CD4-positive, alpha-beta T cell treated with Interleukin-10 for 1 hour (primary cell): ENCODE results near the gene ANKRD65.
"Not testable (repeated sequence)": the region's sequence is repeated elsewhere in the genome, so short reads cannot be mapped to it uniquely, and the experiment has no call there.

Experiments
- DNase-seq: peaks from one replicate; pipeline ENCODE4 v3.0.0-alpha.2; 2020

The ANKRD65 gene

DNA sequence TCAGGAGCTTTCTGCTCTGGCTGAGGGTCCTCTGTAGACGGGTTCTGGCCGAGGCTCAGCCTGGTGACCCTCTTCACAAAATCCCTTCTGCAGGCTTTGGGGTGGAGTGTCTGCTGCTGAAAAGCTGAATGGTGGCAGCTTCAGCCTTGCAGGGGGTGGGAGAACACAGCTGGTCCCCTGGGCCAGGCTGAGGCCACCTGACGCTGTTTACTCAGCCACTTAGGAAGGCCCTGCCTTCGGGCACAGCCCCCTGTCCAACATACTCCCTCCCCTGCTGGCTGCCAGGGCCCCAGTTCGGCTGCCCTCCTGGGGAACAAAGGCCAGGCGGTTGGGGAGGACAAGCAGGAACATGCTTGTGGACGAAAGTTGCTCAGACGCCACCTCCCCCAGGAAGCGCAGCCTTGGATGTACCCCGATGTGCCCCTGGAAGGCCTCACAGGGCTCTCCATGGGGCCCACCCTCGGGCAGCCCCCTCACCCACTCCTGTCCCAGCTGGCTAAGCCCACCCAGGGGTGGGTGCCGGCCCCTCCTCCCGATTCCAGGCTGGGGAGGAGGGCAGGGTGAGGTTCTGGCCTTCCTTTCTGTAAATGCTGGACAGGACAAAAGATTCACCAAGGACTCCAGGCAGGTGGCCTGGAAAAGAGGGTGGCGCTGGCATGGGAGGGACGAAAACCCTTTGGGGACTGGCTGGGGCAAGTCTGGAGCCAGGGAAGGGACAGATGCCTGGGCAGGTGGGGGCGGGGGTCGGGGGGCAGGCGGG, at the start of gene ANKRD65:
TSS of gene ANKRD65 (minus strand) at position 130 of the 760 bp plus-strand sequence. CDS start 271 bp downstream, outside the sequence.
- DNase-seq = no peak

DNA sequence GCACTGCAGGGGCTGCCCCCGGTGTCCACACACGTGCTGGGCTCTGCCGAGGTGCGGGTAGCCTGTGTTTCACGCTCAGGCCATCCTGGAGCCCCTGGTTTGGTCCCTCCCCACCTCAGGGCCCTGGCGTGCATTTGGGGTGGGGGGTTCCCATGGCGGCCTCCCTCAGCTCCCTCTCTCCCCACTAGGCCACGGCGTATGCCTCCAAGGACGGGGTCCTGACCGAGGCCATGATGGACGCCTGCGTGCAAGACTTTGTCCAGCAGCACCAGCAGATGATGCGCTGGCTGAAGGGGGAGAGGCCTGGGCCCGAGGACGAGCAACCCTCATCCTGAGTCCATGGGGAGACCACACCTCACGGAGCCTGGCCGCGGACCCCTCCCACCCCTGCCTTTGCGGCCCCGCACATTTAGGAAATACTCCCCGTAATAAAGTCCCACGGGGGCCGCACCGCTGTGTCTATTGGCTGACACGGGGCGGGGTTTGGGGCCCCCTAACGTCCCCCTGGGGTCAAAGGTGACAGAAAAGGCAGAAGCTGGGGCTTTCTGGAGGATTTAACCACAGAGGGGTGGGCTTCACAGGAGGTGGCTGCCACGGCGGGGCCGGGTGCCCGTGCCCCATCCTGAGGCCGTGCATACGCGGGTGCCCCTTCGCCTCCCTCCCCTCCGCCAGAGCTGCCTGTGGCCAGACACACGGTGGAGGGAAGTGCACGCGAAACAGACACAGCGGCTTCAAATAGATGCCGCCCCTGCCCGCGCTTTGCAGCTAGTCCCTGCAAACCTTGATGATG, 47.3 kb upstream of the ANKRD65 start:
- not testable (repeated sequence) for DNase-seq

DNA sequence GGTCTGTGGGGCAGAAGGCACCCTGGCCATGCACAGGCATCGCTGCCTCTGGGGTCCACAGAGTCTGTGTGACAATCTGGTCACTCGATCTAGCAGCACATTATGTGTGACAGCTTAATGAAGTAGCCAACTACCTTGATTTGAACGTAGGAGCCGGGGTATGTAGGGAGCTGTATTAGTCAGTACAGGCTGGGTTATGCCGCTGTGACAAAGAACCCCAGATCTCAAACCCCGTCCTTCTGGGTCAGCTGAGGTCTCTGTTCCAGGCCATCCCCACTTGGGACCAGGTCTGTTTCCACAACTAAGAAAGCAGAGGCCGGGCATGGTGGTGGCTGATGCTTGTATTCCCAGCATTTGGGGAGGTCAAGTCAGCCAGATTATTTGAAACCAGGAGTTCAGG, 42.2 kb upstream of the ANKRD65 start:
- DNase-seq = no peak

DNA sequence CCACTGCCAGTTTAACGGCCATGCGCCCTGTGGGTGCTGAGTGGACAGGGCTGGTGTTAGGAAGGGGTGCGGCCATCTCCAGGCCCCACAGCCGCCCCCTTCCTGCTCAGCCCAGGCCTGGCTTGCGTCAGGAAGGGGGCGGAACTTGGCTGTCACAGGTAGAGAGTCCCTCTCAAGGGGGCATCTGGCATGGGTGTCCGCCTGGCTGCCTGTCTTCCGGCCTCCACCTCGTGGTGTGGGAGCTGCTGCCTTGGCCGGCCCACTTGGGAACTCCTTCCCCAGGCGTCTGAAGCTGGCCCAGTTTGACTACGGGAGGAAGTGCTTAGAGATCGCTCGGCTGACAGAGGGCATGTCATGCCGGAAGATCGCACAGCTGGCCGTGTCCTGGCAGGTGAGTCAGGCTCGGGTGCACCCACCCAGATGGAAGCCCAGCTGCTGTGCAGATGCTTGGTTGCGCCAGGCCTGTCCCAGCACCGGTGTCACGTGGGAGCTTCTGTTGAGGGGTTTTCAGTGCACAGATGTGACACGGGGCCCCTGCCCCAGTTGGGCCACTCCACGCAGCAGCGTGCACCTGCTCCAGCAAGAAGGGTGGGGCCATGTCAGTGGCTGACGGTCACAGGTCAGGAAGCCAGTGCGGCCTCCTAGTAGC, 41.4 kb upstream of the ANKRD65 start:
- peak; percentile 29 for DNase-seq

DNA sequence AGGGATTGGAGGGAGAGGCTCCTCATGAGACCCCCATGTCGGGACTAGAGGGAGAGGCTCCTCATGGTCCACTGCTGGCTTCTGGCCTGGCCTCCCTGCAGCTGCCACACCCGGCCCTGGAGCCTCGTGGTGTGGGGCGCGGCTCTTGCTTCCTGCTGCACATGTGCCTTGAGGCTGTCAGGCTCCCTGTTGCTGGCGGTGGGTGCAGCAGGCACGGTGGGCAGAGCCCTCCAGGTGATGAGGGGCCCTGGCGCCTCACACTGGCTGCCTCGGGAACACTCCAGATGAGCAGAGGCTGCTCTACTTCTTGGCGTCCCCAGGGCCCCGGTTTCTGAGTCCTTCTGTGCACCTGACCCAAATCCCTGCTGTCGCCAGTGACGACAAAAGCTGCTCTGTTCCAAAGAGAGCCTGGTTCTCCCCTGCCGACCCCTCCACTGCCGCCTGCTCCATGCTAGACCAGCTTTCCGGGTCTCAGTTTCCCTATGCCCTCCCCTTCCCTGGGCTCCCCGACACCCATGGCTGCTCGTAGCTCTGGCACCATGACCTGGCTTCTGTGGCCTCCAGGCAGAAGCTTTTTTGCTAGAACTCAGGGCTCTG, 40.7 kb upstream of the ANKRD65 start:
- no peak for DNase-seq

DNA sequence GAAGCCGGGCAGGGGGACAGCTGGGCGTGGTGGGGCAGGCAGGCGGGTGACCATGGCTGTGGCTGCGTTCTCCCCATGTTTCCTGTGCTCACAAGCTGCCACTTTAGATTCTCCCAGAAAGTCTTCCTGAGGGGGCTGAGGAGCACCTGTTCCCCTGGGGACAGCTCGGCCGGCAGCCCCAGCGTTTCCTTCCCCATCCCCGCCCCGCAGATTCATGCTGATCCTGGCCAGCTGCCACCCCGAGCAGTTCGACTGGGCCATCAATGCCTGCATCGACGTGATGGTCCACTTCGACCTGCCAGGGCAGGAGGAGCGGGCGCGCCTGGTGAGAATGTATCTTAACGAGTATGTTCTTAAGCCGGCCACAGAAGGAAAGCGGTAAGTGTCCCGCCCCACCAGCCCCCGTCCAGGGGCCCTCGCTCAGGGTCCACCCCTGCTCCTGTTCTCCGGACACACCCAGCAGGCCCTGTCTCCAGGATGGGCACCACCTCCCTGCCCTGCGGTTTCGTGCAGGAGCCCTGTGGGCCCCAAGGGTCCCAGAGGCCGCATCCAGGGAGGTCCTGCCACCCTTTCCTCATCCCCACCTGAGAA, 39.6 kb upstream of the ANKRD65 start:
- no peak for DNase-seq

DNA sequence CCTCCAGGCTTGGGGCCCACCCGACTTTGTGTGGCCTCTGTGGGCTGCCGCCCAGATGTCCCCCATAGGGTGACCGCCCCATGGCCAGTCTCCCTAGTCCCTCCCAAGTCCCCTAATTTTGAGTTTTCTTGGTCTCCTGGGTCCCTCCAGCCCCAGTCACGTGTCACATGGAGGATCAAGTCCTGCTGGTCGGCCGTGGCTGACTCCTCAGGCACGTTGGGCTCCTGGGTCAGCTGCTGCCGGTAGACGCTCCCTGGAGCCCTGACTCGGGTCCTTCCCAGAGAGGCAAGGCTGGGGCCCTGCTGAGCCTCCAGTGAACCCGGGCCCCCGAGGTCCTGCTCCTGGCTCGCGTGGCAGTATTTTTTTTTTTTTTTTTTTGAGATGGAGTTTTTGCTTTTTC, 38.6 kb upstream of the ANKRD65 start:
- not testable (repeated sequence) for DNase-seq

DNA sequence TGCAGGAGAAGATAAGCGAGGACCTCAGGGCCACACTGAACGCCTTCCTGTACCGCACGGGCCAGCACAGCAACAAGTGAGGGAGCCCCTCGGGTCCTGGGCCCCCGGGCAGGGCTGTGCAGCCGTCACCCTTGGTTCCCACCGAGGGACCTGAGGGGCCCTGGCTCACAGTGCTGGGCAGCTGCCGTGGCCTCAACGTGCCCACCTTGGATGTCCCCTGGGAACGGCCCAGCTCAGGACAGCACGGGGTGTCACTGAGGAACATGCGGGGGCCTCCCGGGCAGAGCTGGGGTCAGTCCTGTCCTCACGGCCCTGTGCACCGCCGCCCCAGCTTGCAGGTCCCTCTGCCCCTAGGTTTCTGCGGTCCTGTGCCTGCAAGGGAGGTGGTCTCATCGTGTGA, 38.1 kb upstream of the ANKRD65 start:
- not testable (repeated sequence) for DNase-seq

DNA sequence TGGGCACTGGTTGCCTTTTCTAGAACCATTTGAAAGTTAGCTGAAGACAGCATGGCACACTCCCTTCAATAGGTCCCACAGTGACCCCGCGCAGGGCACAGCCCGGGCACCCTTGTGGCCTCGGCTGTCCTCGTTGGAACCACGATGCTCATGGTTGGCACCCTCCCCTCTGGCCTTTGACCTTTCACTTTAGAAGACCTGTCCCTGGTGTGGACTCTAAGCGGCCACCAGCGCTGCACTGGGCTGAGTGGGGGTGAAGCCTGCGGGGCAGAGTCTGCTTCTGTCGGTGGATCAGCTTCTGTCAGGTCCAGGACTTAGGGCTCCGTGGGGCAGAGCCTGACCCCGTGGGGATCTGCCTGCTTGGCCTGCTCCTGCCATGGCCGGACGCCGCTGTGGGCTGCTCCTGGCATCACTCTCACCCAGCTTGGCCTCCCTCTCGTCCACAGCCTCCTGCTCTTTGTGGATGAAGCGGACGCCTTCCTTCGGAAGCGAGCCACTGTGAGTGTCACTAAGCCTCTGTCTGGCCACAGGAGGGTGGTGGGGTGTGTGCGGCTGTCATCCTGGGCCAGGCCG, 35.7 kb upstream of the ANKRD65 start:
- DNase-seq = not testable (repeated sequence)

DNA sequence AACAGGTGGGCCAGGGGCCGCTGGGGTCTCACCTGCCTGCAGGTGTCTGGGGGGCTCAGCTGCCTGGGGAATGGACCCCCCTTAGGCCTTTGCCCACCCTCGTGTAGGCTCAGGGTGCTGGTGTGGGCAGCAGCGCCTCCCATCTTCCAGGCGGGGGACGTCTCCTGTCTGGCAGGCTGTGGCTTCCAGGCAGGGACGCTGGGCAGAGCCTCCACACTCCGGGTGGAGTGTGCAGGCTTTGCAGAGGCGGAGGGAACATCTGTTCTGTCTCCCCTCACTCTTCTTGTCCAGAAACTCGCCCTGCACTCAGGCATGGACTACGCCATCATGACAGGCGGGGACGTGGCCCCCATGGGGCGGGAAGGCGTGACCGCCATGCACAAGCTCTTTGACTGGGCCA, 34.9 kb upstream of the ANKRD65 start:
- not testable (repeated sequence) for DNase-seq

DNA sequence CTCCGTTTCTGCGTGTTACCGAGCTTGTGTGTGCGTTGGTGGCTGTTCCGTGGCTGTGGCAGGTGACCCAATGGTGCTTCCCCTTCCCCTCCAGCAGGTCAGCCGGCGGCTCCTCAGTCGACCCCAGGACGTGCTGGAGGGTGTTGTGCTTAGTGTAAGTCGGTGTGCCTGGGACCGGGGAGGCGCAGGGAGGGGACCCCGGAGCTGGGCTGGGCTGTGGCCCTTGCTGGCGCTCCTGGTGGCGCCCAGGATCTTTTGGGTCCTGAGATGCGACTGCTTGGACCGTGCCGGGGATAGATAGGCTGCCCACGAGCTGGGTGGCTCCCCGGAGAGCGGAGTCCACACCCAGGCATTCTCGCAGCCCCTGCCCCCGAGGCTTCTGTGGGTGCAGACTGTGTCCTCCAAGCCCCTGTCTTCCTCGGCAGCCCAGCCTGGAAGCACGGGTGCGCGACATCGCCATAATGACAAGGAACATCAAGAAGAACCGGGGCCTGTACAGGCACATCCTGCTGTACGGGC, 34.3 kb upstream of the ANKRD65 start:
- no peak for DNase-seq

DNA sequence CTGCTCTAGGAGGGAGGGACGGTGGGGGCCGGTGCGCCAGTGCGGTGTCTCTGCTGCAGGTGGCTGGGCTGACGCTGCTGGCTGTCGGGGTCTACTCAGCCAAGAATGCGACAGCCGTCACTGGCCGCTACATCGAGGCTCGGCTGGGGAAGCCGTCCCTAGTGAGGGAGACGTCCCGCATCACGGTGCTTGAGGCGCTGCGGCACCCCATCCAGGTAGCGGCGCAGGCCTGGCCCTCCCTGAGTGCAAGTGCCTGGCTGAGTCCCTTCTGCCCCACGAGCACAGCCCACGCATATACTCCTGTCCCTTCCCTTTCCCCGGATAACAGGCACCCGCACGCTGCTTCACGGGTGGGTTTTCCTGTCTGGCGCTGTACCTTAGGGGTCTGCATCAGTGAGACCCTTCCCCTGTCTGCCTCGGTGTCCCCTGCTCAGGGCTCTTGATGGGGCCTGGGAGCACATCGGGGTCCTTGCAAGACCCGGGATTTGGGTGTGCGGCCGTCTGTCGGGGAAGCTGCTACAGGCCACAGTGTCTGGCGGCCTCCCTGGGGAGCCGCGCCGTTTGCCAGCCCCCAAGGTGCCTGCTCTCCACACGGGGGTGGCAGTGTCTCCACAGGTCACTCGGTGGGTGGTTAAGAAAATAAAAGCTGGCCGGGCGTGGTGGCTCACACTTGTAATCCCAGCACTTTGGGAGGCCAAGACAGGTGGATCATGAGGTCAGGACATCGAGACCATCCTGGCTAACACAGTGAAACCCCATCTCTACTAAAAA, 33.4 kb upstream of the ANKRD65 start:
- DNase-seq = not testable (repeated sequence)

DNA sequence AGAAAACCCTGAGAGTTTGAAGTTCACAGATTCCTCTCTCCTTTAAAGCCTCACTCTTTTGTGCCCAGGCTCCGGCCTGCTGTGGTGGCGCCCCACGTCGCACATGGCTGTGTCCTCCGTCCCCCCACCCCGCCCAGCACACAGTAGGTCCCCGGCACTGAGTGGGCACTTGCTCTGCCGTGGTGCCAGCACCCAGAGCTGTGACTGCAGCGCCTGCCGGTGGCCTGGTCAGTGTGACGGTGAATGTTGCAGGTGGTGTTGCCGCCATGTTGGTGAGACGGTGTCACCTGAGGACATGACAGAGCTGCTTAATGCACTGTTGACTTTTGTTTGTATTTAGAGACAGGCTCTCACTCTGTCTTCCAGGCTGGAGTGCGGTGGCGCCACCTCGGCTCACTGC, 31.8 kb upstream of the ANKRD65 start:
- DNase-seq = no peak

DNA sequence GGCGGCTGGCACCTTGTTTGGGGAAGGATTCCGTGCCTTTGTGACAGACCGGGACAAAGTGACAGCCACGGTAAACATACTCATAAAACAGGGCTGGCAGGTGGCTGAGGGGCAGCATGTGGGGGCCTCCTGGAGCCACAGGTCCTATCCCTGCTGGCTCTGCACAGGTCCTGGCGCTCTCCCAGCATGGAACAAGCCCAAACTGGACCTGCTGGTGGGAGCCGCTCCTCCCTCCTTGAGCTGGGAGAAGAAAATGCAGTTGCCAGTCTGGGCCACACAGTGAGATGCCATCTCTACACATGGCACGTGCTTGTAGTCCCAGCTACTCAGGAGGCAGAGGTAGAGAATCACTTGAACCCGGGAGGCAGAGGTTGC, 31.3 kb upstream of the ANKRD65 start:
- not testable (repeated sequence) for DNase-seq

DNA sequence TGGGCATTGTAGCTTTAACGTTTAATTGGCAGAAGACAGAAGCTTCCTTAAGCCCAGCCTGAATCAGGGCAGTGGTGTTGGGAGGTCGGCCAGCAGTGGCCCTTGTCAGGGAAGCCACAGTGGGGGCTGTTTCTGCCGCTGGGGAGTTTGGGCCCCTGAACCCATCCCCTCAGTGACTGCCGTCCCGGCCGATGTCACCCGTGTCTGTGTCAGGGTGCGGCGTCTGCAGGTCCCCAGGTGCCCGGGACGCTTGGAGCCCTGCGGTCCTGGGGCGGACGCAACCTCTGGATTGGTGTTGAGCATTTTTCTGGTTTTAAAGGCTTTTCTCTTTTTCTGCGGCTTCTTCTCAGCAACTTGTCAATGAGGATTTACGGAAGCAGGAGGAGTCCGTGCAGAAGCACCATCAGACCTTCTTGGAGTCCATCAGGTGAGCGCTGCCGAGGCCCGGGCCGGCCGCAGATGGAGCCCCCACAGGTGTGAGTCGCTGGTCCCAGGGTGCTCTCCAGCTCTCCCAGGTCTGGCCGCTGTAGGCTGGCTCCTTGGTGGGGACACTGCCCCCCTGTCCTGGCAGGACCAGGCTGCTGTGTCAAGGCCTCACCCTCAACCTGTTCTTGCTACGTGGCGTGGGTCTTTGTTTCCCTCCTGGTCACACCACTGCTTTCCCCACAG, 30.8 kb upstream of the ANKRD65 start:
- no peak for DNase-seq

DNA sequence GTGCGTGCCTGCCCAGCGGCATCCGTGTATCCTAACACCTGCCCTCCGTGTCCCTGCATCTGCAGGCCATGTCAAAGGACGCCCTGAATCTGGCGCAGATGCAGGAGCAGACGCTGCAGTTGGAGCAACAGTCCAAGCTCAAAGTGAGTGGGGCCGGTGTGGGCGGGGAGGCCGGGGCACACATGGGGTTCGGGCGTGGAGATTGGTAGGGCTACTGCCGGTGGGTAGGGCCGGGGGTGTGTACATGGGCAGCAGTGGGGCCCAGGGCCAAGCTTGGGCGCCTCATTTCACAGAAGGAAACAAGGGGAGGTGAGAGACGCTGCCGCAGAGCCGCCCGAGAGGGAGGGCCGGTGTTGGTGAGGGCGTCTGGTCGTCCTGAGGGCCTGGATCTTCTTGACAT, 29.5 kb upstream of the ANKRD65 start:
- DNase-seq = not testable (repeated sequence)

DNA sequence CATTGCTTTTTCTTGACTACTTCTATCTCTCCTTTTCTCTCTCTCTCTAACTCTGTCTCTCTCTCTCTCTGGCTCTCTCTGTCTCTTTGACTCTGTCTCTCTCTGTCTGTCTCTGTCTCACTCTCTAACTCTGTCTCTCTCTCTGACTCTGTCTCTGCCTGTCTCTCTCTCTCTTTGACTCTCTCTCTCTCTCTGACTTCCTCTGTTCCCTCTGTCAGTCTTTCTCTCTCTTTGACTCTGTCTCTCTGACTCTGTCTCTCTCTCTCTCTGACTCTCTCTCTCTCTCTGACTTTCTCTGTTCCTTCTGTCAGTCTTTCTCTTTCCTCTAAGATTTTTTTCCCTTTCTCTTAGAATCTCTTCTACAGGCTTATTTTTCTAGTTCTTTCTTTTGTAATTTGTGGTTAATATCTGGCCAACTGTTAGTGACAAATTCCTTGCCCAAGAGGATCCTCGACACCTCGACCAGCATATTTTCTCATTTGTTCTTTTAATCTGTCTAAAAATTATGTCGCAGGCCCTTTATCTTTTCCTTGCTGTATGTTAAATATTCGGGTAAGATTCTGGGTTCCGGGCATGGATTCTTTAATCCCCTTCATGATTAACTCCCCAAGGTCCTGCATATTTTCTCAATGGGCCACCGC, 28.1 kb upstream of the ANKRD65 start, which contains the start of gene ATAD3C:
TSS of gene ATAD3C (plus strand) at position 591 of the 641 bp plus-strand sequence. CDS start 995 bp downstream, outside the sequence.
- no peak for DNase-seq

DNA sequence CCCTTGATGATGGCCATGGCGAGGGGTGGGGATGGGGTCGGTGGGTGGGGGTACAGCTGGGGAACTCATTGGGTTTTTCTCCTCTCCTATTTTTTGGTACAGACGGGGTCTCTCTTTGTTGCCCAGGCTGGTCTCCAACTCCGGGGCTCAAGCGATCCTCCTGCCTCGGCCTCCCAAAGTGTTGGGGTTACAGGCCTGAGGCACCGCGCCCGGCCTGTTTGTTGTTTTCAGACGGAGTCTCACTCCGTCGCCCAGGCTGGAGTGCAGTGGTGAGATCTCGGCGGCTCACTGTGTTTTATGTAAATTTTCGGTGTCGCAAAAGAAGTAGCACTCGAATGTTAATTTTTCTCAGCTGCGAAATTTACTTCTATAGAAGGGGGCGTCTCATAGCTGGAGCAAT, 25.6 kb upstream of the ANKRD65 start:
- not testable (repeated sequence) for DNase-seq

DNA sequence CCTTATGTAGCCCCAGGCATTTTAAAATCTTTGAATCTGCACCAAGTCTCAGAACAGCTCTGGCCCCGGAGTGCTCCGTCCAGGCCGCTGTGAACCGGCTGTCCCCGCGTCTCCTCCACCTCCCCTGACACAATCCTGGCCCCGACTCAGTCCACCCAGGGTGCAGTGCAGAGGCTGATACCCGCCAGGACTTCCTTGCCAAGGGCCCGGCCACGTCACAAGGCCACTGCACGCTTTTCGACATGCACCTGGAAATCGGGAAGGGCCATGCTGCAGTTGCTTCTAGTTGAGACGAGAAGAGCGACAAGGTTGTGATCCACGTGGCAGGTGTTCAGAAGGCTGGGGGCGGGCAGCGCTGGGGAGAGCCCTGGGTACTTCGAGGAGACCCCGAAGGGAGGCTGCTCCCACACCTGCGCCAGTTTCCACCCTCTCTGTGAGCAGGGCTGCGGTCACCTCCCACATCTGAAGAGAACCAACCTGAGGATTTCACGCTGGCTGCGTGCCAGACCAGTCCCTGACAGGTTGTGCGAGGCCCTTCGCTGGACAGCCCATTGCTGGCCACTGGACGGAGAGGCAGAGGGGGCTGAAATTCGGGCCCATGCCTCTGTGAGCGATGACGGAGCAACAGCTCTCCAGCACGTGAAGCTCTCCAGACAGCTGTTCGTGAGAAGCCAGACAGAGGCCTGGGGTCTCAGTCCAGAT, 21.1 kb upstream of the ANKRD65 start:
- DNase-seq = no peak
